Thymus (tissue), 11 donors: Measurements from ENCODE around the gene DENND4A. TPM values are rescaled to one million over a fixed set of nuclear protein-coding genes. Genes with fewer than 3 reads are reported as not detected.

Experiments used
- DNase-seq, 9 donors: peaks; one replicate each; pipeline ENCODE4 v3.0.0-alpha.2; 2013; ENCODE audit warnings: low spot score in 9 of 9, low read depth in 6 of 9, missing footprints in 1 of 9
- H3K27ac ChIP-seq, 2 donors: one replicate each; pipeline ENCODE4 v1.5.1; 2013; ENCODE audit warnings: control low read depth in 1 of 2, low read depth in 1 of 2, low read length in 1 of 2, mild to moderate bottlenecking in 1 of 2, moderate library complexity in 1 of 2
- H3K27me3 ChIP-seq, 2 donors: one replicate each; pipeline ENCODE4 v1.5.1; 2013; ENCODE audit warnings: low read length in 1 of 2; ENCODE audit not compliant: control insufficient read depth in 2 of 2, insufficient read depth in 1 of 2
- H3K36me3 ChIP-seq, 2 donors: one replicate each; pipeline ENCODE4 v1.5.1; 2013; ENCODE audit warnings: low read length in 1 of 2, mild to moderate bottlenecking in 1 of 2, moderate library complexity in 1 of 2; ENCODE audit not compliant: control insufficient read depth in 2 of 2, insufficient read depth in 2 of 2
- H3K4me1 ChIP-seq, 2 donors: one replicate each; pipeline ENCODE4 v1.5.1; 2013; ENCODE audit warnings: low read length in 2 of 2; ENCODE audit not compliant: control insufficient read depth in 2 of 2, insufficient read depth in 2 of 2
- H3K4me3 ChIP-seq, 2 donors: one replicate each; pipeline ENCODE4 v1.5.1; 2013; ENCODE audit warnings: low read length in 2 of 2, control low read depth in 1 of 2, mild to moderate bottlenecking in 1 of 2
- H3K9me3 ChIP-seq, 2 donors: one replicate each; pipeline ENCODE4 v1.5.1; 2013; ENCODE audit warnings: low read length in 1 of 2, mild to moderate bottlenecking in 1 of 2; ENCODE audit not compliant: control insufficient read depth in 2 of 2, insufficient read depth in 1 of 2
- WGBS: extraction: QIAGEN DNeasy Blood & Tissue Kit; methylation state at CpG from one replicate; pipeline ENCODE4 v1.1.7; 2013; 5-methylcytosine and 5-hydroxymethylcytosine counted together
- polyA plus RNA-seq: library from polyadenylated mRNA; stranded (reverse); fragments of 200-250 nt; gene quantifications from one replicate; pipeline ENCODE4 v1.2.3, GENCODE V29; 2013
- total RNA-seq: library from RNA; stranded (reverse); fragments of 120-200 nt; gene quantifications from one replicate; pipeline ENCODE4 v1.2.4, GENCODE V29; 2013
- donor health status: healthy.

DENND4A gene
- total and polyA plus RNA-seq, 2 donors, result 15.9 to 23.8 TPM

GRCh38 chr15:65645392-65645791 lies 146.7 kb downstream of the DENND4A start:
- Histone ChIP-seq H3K27me3 (no peaks in the 10 kb centered on the region), H3K4me3 (no peak overlapping the region), H3K4me1 (no peaks in the 10 kb centered on the region), H3K36me3 (peaks cover 0 to 3% of the 10 kb centered on the region in 2 donors), H3K9me3 (no peaks in the 10 kb centered on the region), H3K27ac (no peak overlapping the region)
- no peak for DNase-seq
- WGBS, result 96% methylated on average over 4 of the region's 4 CpGs

DNA sequence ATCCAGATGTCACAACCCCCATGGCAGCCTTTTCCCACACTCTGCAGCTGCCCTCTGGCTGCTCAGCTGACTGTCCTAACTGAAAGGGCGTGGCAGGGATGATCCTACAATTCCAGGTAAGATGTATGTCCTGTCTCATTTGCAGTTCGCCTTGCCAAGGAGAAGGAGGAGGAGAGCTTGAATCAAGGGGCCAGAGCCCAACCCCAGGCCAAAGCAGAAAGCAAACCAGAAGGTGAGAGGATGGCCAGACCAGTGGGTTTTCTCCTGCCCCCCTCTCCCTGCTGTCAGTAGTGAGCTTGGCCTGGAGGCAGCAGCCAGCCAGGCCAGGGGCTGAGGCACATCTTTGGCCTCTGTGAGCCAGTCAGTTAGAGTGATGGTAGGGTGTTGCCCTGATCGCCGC lies 147.8 kb downstream of the DENND4A start:
- no peaks in the 10 kb centered on the region for H3K9me3 ChIP-seq
- no peaks in the 10 kb centered on the region for H3K4me1 ChIP-seq
- no peak overlapping the region for H3K27ac ChIP-seq
- no peaks in the 10 kb centered on the region for H3K27me3 ChIP-seq
- peaks cover 0 to 3% of the 10 kb centered on the region in 2 donors for H3K36me3 ChIP-seq
- no peak overlapping the region for H3K4me3 ChIP-seq
- DNase-seq, result no peak
- 94% methylated on average over 4 of the region's 4 CpGs for WGBS

- no peaks in the 10 kb centered on the region for H3K9me3 ChIP-seq
- peaks cover 0 to 3% of the 10 kb centered on the region in 2 donors for H3K36me3 ChIP-seq
- H3K4me1 ChIP-seq, result no peaks in the 10 kb centered on the region
- no peak for DNase-seq
- H3K4me3 ChIP-seq, result no peak overlapping the region
- no peaks in the 10 kb centered on the region for H3K27me3 ChIP-seq
- 96% methylated on average over 6 of the region's 6 CpGs for WGBS
- no peak overlapping the region for H3K27ac ChIP-seq
Observed at GRCh38 chr15:65642594-65642993, 149.5 kb downstream of the DENND4A start.

GRCh38 chr15:65641768-65642475 lies 150.2 kb downstream of the DENND4A start:
- WGBS, result 91% methylated on average over 6 of the region's 6 CpGs
- Histone ChIP-seq H3K27ac (no peak overlapping the region), H3K36me3 (peaks cover 0 to 3% of the 10 kb centered on the region in 2 donors), H3K4me1 (no peaks in the 10 kb centered on the region), H3K4me3 (no peak overlapping the region), H3K27me3 (no peaks in the 10 kb centered on the region), H3K9me3 (no peaks in the 10 kb centered on the region)
- DNase-seq, result no peak

- Histone ChIP-seq H3K27me3 (no peaks in the 10 kb centered on the region), H3K27ac (no peak overlapping the region), H3K36me3 (peaks cover 0 to 3% of the 10 kb centered on the region in 2 donors), H3K9me3 (no peaks in the 10 kb centered on the region), H3K4me1 (no peaks in the 10 kb centered on the region), H3K4me3 (no peak overlapping the region)
- no peak for DNase-seq
- WGBS, result 97% methylated on average over 6 of the region's 6 CpGs
Observed at GRCh38 chr15:65639509-65639908, 152.6 kb downstream of the DENND4A start.

DNA sequence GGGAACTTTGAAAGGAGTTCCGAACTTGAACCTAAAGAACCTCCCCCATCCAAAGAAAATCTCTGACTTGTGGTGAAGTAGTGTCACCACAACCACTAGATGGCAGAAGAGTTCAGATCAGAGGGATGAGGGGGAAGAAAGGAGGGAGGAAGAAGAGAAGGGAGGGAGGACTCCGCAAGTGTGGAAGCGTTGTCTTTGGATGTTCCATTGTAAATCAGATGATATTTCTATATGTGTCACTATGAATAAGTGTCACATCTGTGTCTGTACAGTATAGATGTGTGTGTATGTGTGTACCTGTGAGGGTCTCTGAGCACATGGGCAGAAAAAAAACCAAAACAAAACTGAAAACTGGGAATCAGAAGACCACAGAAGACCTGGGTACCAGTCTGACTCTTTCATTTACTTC lies 153.4 kb downstream of the DENND4A start:
- peak; percentile 32 to 84 (median 63) for DNase-seq
- 9% methylated on average over 3 of the region's 3 CpGs for WGBS

GRCh38 chr15:65638109-65638508 lies 154.0 kb downstream of the DENND4A start:
- Histone ChIP-seq H3K36me3 (no peaks in the 10 kb centered on the region), H3K27ac (no peak overlapping the region), H3K27me3 (no peaks in the 10 kb centered on the region), H3K9me3 (no peaks in the 10 kb centered on the region), H3K4me3 (no peak overlapping the region), H3K4me1 (no peaks in the 10 kb centered on the region)
- WGBS, result 97% methylated on average over 5 of the region's 5 CpGs
- no peak for DNase-seq

More for the DNA sequence above, 153.4 kb downstream of the DENND4A start:
- Histone ChIP-seq H3K27ac (no peak overlapping the region), H3K4me1 (no peaks in the 10 kb centered on the region), H3K27me3 (no peaks in the 10 kb centered on the region), H3K36me3 (no peaks in the 10 kb centered on the region), H3K9me3 (no peaks in the 10 kb centered on the region), H3K4me3 (no peak overlapping the region)

DNA sequence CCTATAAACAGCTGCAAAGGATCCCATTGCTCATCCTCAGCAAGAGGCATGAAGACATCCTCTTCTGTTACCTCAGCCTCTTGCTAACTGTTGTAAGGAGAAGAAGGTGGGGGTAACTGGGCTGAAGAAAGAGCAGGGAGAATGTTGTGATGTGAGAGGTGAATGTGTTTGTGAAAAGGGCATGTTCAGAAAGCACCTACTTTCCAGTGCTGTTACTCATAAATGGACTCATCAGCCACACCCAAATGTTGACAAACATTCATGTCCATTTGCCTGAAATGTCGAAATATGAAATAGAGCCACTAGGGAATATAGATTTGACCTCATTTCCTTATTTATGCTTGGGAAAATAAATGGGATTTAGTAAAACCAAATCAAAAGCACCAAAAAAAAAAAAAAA lies 157.7 kb downstream of the DENND4A start:
- H3K4me1 ChIP-seq, result no peaks in the 10 kb centered on the region
- DNase-seq, result no peak
- H3K27me3 ChIP-seq, result no peaks in the 10 kb centered on the region
- 100% methylated on average over 1 of the region's 1 CpG for WGBS
- no peaks in the 10 kb centered on the region for H3K36me3 ChIP-seq
- no peaks in the 10 kb centered on the region for H3K9me3 ChIP-seq
- no peak overlapping the region for H3K27ac ChIP-seq
- H3K4me3 ChIP-seq, result no peak overlapping the region

- DNase-seq, result no peak
- WGBS, result 93% methylated on average over 2 of the region's 2 CpGs
- Histone ChIP-seq H3K4me3 (no peak overlapping the region), H3K27me3 (no peaks in the 10 kb centered on the region), H3K9me3 (no peaks in the 10 kb centered on the region), H3K27ac (no peak overlapping the region), H3K4me1 (no peaks in the 10 kb centered on the region), H3K36me3 (no peaks in the 10 kb centered on the region)
Observed at GRCh38 chr15:65633752-65634151, 158.3 kb downstream of the DENND4A start.
